ENCODE results near the gene KAT6B.

KAT6B gene

DNA sequence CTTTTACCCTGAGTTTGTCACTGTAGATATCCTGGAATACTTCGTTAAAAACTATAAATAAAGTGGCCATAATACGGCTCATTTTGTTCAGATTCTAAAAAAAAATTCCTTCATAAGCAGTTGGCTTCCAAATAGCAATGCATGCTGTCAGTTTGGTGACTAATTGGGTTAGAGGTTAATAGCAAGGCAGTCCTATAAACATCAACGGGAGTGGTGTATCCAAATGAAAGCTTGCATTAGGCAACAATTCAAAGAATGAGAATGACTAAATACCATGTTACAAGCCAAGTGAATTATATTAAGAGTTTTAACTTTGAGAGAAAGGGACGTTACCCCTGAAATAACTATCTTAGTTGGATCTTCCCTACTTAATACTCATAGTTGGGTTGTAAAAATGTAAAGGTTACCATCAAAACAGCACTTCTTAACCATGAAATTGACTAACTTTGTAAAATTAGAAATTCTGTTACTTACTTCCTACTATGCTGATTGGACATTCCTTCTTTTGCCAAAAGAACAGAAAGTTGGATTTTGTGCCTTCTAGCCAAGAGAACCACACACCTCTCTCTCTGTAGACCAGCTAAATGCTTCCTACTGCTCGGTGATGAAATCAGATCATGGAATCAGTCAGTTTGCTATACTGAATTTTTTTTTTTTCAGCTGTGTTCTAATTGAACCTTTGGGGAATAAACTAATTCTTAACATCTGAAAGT, 98.0 kb downstream of the KAT6B start:
- no peak for TF ChIP-seq TAF1 (IDR thresholded peaks at IDR 0.05; ENCODE audit: borderline replicate concordance, insufficient read depth, low read length)
- TF ChIP-seq, protein P1, sequence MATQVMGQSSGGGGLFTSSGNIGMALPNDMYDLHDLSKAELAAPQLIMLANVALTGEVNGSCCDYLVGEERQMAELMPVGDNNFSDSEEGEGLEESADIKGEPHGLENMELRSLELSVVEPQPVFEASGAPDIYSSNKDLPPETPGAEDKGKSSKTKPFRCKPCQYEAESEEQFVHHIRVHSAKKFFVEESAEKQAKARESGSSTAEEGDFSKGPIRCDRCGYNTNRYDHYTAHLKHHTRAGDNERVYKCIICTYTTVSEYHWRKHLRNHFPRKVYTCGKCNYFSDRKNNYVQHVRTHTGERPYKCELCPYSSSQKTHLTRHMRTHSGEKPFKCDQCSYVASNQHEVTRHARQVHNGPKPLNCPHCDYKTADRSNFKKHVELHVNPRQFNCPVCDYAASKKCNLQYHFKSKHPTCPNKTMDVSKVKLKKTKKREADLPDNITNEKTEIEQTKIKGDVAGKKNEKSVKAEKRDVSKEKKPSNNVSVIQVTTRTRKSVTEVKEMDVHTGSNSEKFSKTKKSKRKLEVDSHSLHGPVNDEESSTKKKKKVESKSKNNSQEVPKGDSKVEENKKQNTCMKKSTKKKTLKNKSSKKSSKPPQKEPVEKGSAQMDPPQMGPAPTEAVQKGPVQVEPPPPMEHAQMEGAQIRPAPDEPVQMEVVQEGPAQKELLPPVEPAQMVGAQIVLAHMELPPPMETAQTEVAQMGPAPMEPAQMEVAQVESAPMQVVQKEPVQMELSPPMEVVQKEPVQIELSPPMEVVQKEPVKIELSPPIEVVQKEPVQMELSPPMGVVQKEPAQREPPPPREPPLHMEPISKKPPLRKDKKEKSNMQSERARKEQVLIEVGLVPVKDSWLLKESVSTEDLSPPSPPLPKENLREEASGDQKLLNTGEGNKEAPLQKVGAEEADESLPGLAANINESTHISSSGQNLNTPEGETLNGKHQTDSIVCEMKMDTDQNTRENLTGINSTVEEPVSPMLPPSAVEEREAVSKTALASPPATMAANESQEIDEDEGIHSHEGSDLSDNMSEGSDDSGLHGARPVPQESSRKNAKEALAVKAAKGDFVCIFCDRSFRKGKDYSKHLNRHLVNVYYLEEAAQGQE (IDR thresholded peaks at IDR 0.05; ENCODE audit: insufficient read depth in 1 of 2, low read depth in 2 of 2, low read length in 2 of 2) = no peak
- no peak for TF ChIP-seq FOXP2 (optimal IDR thresholded peaks at IDR 0.05; ENCODE audit: borderline replicate concordance, extremely low read depth, extremely low read length, insufficient read depth)
- TF ChIP-seq POLR2AphosphoS5 (IDR thresholded peaks at IDR 0.05; ENCODE audit: low read depth, low read length) = no peak
- TF ChIP-seq SIN3A (IDR thresholded peaks at IDR 0.05; ENCODE audit: borderline replicate concordance, insufficient read depth, low read length) = no peak

DNA sequence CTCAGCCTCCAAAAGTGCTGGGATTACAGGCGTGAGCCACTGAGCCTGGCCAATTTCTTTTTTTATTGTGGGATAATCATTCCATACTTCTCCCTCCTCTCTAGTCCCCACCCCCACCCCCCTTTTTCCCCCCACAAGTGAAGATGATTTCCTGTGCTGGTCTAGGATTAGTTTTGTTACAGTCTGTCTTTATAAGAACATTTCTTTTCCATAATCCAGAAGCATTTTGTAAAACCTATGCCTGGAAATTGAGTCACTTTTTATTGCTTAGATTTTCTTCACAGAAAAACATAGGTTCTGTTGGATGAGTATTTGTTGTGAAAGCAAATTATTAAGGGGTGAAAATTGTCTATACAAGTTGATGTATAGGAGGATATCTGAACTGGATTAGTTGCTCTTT, 98.9 kb downstream of the KAT6B start:
- TF ChIP-seq FOXP2 (optimal IDR thresholded peaks at IDR 0.05; ENCODE audit: borderline replicate concordance, extremely low read depth, extremely low read length, insufficient read depth) (no peak), POLR2AphosphoS5 (IDR thresholded peaks at IDR 0.05; ENCODE audit: low read depth, low read length) (no peak), SIN3A (IDR thresholded peaks at IDR 0.05; ENCODE audit: borderline replicate concordance, insufficient read depth, low read length) (no peak), TAF1 (IDR thresholded peaks at IDR 0.05; ENCODE audit: borderline replicate concordance, insufficient read depth, low read length) (no peak)
- TF ChIP-seq, protein P1 (IDR thresholded peaks at IDR 0.05; ENCODE audit: insufficient read depth in 1 of 2, low read depth in 2 of 2, low read length in 2 of 2) = no peak

GRCh38 chr10:74925708-74926107, 99.3 kb downstream of the KAT6B start:
- TF ChIP-seq SIN3A (IDR thresholded peaks at IDR 0.05; ENCODE audit: borderline replicate concordance, insufficient read depth, low read length) = no peak
- no peak for TF ChIP-seq TAF1 (IDR thresholded peaks at IDR 0.05; ENCODE audit: borderline replicate concordance, insufficient read depth, low read length)
- TF ChIP-seq, protein P1 (IDR thresholded peaks at IDR 0.05; ENCODE audit: insufficient read depth in 1 of 2, low read depth in 2 of 2, low read length in 2 of 2) = no peak
- TF ChIP-seq FOXP2 (optimal IDR thresholded peaks at IDR 0.05; ENCODE audit: borderline replicate concordance, extremely low read depth, extremely low read length, insufficient read depth) = no peak
- TF ChIP-seq POLR2AphosphoS5 (IDR thresholded peaks at IDR 0.05; ENCODE audit: low read depth, low read length) = no peak

GRCh38 chr10:74926791-74927585, 100.6 kb downstream of the KAT6B start:
- TF ChIP-seq SIN3A (IDR thresholded peaks at IDR 0.05; ENCODE audit: borderline replicate concordance, insufficient read depth, low read length) (no peak), TAF1 (IDR thresholded peaks at IDR 0.05; ENCODE audit: borderline replicate concordance, insufficient read depth, low read length) (no peak), FOXP2 (optimal IDR thresholded peaks at IDR 0.05; ENCODE audit: borderline replicate concordance, extremely low read depth, extremely low read length, insufficient read depth) (no peak), POLR2AphosphoS5 (IDR thresholded peaks at IDR 0.05; ENCODE audit: low read depth, low read length) (no peak)
- TF ChIP-seq, protein P1 (IDR thresholded peaks at IDR 0.05; ENCODE audit: insufficient read depth in 1 of 2, low read depth in 2 of 2, low read length in 2 of 2) = no peak
